BE2C (cell line): ENCODE data around the gene EHBP1L1.

Source experiments
- DNase-seq: peaks from one replicate; pipeline ENCODE4 v3.0.0-alpha.2; 2020
- H3K27me3 ChIP-seq: fragments of 250-450 bp; sonication (Bioruptor Pico); 2 replicates; pipeline ENCODE4 v1.5.1; 2020; ENCODE audit warnings: mild to moderate bottlenecking
- H3K36me3 ChIP-seq: fragments of 250-450 bp; sonication (Bioruptor Pico); 2 replicates; pipeline ENCODE4 v1.5.1; 2020; ENCODE audit warnings: mild to moderate bottlenecking
- H3K4me1 ChIP-seq: fragments of 250-450 bp; sonication (Bioruptor Pico); 2 replicates; pipeline ENCODE4 v1.5.1; 2020
- H3K4me3 ChIP-seq: 2 replicates; pipeline ENCODE4 v1.5.1; 2011; ENCODE audit warnings: low read depth, low read length
- H3K9me3 ChIP-seq: fragments of 250-450 bp; sonication (Bioruptor Pico); 2 replicates; pipeline ENCODE4 v1.5.1; 2020
- TF ChIP-seq, protein P1 (sequence below): IDR thresholded peaks from 2 replicates; pipeline ENCODE4 v1.5.1; 2012; ENCODE audit warnings: mild to moderate bottlenecking, low read depth, low read length

The EHBP1L1 gene

DNA sequence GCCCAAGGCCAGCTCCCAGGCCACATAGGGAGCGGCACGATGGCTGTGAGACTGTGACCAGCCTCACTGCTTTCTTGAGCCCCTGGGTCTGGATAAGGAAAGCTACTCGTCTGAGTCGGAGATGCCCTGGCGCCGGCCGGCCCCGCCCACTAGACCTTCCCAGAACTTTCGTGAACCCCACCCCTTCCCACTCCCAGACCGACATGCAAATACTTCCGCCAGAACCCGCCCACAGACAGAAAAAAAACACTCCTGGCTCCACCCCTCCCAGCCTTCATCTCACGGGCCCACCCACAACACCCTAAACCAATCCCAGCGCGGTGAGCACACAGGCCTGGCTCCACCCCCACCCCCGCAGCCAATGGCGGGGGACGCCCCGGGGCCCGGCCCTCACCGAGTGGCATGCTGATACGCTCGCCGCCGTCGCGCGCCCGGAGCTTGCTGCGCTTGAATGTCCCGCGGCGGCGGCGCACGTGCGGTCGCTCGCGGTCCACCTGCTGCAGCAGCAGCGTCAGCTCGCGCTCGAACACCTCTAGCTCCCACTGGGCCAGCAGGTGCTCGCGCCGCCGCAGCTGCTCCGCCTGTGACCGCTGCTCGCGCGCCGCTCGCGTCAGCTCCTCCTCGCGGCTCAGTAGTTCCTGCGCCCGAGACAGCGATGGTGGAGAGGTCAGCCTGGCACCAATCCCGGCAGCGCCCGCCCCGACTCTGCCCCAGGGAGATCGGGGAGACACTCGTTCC, 31.2 kb downstream of the EHBP1L1 start:
- peak; percentile 94 for DNase-seq
- no peaks in the 10 kb centered on the region for H3K36me3 ChIP-seq
- peak overlapping the region; percentile 14; the same call in 1 of the 2 replicates for H3K4me3 ChIP-seq
- no peaks in the 10 kb centered on the region for H3K27me3 ChIP-seq
- 0 out of 2 replicates have a peak, but pooled peaks cover 2% of the 10 kb centered on the region for H3K4me1 ChIP-seq
- H3K9me3 ChIP-seq: no peaks in the 10 kb centered on the region
- TF ChIP-seq, protein P1, sequence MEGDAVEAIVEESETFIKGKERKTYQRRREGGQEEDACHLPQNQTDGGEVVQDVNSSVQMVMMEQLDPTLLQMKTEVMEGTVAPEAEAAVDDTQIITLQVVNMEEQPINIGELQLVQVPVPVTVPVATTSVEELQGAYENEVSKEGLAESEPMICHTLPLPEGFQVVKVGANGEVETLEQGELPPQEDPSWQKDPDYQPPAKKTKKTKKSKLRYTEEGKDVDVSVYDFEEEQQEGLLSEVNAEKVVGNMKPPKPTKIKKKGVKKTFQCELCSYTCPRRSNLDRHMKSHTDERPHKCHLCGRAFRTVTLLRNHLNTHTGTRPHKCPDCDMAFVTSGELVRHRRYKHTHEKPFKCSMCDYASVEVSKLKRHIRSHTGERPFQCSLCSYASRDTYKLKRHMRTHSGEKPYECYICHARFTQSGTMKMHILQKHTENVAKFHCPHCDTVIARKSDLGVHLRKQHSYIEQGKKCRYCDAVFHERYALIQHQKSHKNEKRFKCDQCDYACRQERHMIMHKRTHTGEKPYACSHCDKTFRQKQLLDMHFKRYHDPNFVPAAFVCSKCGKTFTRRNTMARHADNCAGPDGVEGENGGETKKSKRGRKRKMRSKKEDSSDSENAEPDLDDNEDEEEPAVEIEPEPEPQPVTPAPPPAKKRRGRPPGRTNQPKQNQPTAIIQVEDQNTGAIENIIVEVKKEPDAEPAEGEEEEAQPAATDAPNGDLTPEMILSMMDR: no peak

DNA sequence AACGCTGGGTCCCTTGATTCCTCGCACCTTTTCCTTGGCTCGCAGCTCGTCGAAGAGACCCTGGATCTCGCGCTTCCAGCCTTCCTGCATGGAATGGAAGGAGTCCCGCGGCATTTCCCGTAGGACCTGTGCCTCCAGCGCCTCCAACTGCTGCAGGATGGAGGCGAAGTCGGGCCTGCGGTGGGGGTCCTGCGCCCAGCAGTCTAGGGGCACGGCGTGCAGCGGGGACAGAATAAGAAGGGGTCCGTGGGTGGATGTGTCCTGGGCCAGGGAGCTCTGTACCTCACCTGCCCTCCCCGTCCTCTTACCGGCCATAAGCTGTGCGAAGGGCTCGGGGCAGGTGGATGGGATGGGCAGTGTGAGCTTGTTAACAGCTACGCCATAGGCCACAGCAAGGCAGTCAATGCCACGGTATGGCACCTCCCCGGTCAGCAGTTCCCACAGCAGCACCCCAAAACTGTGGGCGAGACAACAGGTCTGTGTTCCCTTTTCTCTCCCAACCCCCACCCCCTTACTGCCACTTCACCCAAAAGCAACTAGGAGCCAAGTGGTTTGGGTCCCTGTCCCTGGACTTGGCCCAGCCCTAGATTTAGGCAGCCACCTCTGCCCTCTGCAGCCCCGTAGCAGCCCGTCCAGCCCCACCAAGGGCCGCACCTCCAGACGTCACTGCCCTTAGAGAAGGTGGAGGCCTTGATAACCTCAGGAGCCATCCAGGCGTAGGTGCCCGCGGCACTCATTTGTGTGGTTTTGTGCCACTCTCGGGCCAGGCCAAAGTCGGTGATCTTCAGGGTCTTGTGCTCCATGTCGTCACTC, 32.0 kb downstream of the EHBP1L1 start:
- TF ChIP-seq, protein P1: no peak
- Histone ChIP-seq H3K4me1 (0 out of 2 replicates have a peak, but pooled peaks cover 2% of the 10 kb centered on the region), H3K27me3 (no peaks in the 10 kb centered on the region), H3K9me3 (no peaks in the 10 kb centered on the region), H3K4me3 (peak overlapping the region; percentile 14; the same call in 1 of the 2 replicates), H3K36me3 (no peaks in the 10 kb centered on the region)
- DNase-seq: no peak

DNA sequence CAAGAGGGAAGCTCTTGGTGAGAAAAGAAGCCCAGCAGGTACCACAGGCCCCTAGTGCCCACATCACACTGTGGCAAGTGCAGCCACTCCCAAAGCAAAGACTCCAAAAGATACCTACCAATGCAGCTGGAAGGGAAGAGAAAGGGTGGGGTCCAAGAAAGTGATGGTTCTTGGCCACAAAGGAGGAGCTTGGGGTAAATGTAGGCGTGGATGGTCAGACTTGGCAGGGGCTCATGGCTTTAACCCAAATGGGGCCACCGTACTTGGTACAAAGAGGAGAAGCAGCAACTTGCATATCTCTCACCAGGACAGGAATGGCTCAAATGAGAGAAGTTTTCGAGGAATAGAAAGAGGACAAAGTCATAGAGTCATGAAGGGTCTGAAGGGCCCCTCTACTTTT, 33.4 kb downstream of the EHBP1L1 start:
- Histone ChIP-seq H3K4me3 (no peak overlapping the region), H3K9me3 (no peaks in the 10 kb centered on the region), H3K27me3 (no peaks in the 10 kb centered on the region), H3K36me3 (no peaks in the 10 kb centered on the region), H3K4me1 (0 out of 2 replicates have a peak, but pooled peaks cover 2% of the 10 kb centered on the region)
- TF ChIP-seq, protein P1: no peak
- DNase-seq: no peak

DNA sequence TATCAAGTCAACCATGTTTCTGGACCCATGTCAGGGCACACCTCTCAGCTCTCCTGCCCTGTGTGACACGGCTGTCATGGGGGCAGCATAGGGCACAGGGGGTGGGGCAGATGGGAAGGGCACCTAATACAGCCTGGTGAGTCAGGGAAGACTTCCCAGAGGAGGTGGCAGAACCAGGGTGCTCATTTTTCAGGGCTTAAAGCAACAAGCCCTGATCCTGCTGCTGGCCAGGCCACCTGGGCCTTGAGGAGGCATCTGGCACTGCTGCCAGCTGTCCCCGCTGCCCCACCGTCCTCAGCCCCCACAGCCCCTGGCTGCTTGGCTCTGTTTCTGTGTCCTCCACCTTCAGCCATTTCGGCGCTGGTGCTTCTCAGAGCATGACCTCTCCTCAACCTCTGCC, 33.8 kb downstream of the EHBP1L1 start:
- Histone ChIP-seq H3K36me3 (no peaks in the 10 kb centered on the region), H3K27me3 (no peaks in the 10 kb centered on the region), H3K4me3 (no peak overlapping the region), H3K9me3 (no peaks in the 10 kb centered on the region), H3K4me1 (0 out of 2 replicates have a peak, but pooled peaks cover 2% of the 10 kb centered on the region)
- TF ChIP-seq, protein P1: no peak
- DNase-seq: no peak

DNA sequence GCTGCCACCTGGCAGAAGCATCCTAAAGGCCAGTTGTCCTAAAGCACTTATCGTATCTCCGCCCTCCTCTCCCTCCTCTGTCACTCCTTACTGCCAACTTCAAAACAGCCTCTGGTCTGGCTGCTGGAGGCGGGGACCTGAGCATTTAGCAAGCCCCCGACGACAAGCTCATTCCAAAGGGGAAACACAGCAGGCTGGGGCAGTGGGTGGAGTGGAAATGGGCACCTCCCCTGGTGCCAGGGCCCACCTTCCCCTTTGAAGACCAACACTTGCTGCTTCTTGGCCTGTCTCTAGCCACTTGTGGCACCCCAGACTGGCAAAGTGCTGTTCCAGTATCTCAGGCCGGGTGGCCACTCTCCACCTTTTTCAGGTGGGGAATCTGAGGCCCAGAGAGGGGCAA, 34.6 kb downstream of the EHBP1L1 start:
- TF ChIP-seq, protein P1: no peak
- Histone ChIP-seq H3K27me3 (no peaks in the 10 kb centered on the region), H3K4me3 (no peak overlapping the region), H3K4me1 (0 out of 2 replicates have a peak, but pooled peaks cover 2% of the 10 kb centered on the region), H3K36me3 (no peaks in the 10 kb centered on the region), H3K9me3 (no peaks in the 10 kb centered on the region)
- no peak for DNase-seq
